ENCODE results near the gene ANKAR.
A peak's percentile ranks its signal among the peaks of the same experiment; 100 is the strongest.
"Not testable (repeated sequence)": the region's sequence is repeated elsewhere in the genome, so short reads cannot be mapped to it uniquely, and the experiment has no call there.

The ANKAR gene

GRCh38 chr2:189684811-189685210, 10.3 kb downstream of the ANKAR start:
- no peak overlapping the region for H3K4me3 ChIP-seq (replicated peaks in 1 of 2; ENCODE audit: low read depth in 2 of 2, low read length in 2 of 2)
- no peak for DNase-seq (ENCODE audit: low read depth in 2 of 2)
- TF ChIP-seq CTCF (IDR thresholded peaks at IDR 0.05; ENCODE audit: low read depth, low read length) = no peak

DNA sequence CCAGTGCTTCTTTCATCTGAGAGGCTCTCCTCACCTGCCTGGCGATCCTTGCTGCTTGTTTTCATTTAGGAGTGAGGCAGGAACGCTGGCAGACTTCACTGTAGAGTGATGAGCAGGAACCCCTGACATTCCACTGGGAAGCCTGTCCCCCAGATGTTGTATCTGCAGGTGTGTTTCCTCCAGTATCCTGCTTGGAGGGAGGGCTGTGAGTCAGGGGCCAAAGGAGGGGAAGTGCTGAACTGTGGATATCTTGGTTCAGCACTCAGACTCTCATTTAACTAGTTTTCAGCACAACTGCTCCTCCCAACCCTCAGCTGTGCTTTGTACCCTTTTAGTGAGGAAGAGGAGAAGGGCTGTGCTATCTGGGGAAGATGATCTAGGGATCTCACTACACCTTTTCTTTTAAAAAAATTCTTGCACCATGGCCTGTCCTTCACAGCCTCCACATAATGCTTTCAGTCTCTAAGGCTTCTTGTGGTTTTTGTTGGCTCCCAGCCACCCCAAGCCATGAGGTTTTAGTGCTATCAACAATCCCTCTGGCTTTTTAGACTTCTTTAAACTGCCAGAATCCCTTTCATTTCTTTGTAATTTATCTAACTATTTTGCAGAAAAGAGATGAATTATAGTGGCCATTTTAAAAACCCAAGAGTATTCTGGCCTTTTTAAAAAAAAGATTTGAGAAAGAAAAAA, 11.2 kb downstream of the ANKAR start:
- DNase-seq (ENCODE audit: low read depth in 2 of 2) = peak; percentile 61 to 75
- TF ChIP-seq CTCF (IDR thresholded peaks at IDR 0.05; ENCODE audit: low read depth, low read length) = no peak

DNA sequence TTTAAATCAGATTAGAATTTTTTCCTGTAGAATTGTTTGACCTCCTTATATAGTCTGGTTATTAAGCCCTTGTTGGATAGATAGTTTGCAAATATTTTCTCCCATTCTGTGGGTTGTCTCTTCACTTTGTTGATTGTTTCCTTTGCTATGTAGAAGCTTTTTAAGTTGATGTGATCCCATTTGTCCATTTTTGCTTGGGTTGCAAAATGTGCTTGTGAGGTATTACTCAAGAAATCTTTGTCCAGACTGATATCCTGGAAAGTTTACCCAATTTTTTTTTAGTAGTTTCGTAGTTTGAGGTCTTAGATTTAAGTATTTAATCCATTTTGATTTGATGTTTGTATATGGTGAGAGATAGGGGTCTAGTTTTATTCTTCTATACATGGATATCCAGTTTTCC, 13.3 kb downstream of the ANKAR start:
- not testable (repeated sequence) for DNase-seq (ENCODE audit: low read depth in 2 of 2); H3K4me3 ChIP-seq (replicated peaks in 1 of 2; ENCODE audit: low read depth in 2 of 2, low read length in 2 of 2)

More for the DNA sequence above, 11.2 kb downstream of the ANKAR start:
- no peak overlapping the region for H3K4me3 ChIP-seq (replicated peaks in 1 of 2; ENCODE audit: low read depth in 2 of 2, low read length in 2 of 2)

DNA sequence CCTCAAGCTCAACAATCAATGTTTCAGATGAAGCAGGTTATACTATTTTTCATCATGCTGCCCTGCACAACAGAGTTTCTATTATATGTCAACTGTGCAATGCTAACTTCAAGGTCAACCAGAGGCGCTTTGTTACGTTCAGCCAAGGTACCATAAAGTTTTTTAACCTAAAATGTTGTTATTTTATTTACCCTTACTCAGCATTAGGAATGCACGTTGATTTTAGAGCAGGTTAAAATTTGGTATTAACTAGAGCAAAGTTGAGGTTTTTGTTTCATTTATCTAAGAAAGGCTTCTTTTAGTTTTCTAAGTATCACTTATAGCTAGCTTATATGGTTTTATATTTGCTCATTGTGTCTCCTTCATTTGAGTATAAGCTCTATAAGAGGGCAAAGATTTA, 21.8 kb downstream of the ANKAR start:
- no peak overlapping the region for H3K4me3 ChIP-seq (replicated peaks in 1 of 2; ENCODE audit: low read depth in 2 of 2, low read length in 2 of 2)
- no peak for TF ChIP-seq CTCF (IDR thresholded peaks at IDR 0.05; ENCODE audit: low read depth, low read length)
- DNase-seq (ENCODE audit: low read depth in 2 of 2) = no peak

GRCh38 chr2:189698020-189698887, 23.8 kb downstream of the ANKAR start:
- peak; percentile 69 to 73 for DNase-seq (ENCODE audit: low read depth in 2 of 2)
- no peak overlapping the region for H3K4me3 ChIP-seq (replicated peaks in 1 of 2; ENCODE audit: low read depth in 2 of 2, low read length in 2 of 2)
- TF ChIP-seq CTCF (IDR thresholded peaks at IDR 0.05; ENCODE audit: low read depth, low read length) = peak; percentile 50

DNA sequence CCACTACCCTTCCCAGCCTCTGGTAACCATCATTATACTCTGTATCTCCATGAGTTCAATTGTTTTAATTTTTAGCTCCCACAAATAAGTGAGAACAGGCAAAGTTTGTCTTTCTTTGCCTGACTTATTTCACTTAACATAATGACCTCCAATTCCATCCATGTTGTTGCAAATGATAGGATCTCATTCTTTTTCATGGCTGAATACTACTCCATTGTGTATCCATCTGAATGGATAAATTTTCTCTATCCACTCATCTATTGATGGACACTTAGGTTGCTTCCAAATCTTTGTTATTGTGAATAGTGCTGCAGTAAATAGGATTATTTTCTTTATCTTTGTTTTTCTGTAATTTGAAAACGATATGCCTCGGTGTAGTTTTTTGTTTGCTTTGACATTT, 26.2 kb downstream of the ANKAR start:
- DNase-seq (ENCODE audit: low read depth in 2 of 2) = no peak
- no peak overlapping the region for H3K4me3 ChIP-seq (replicated peaks in 1 of 2; ENCODE audit: low read depth in 2 of 2, low read length in 2 of 2)
- no peak for TF ChIP-seq CTCF (IDR thresholded peaks at IDR 0.05; ENCODE audit: low read depth, low read length)

GRCh38 chr2:189702071-189702470, 27.6 kb downstream of the ANKAR start:
- TF ChIP-seq CTCF (IDR thresholded peaks at IDR 0.05; ENCODE audit: low read depth, low read length) = peak; percentile 23
- H3K4me3 ChIP-seq (replicated peaks in 1 of 2; ENCODE audit: low read depth in 2 of 2, low read length in 2 of 2) = no peak overlapping the region
- peak; percentile 9 to 22 for DNase-seq (ENCODE audit: low read depth in 2 of 2)
